ENCODE measurements around the gene CYFIP2. TPM values are rescaled to one million over a fixed set of nuclear protein-coding genes. Genes with fewer than 3 reads are reported as not detected.
A peak's percentile ranks its signal among the peaks of the same experiment; 100 is the strongest.

The CYFIP2 gene
- total and polyA plus RNA-seq, 2 of the 13 experiments (the other 11 are each of a cell fraction or from before 2014, with no cell fraction given): 22.6 to 30.3 TPM

DNA sequence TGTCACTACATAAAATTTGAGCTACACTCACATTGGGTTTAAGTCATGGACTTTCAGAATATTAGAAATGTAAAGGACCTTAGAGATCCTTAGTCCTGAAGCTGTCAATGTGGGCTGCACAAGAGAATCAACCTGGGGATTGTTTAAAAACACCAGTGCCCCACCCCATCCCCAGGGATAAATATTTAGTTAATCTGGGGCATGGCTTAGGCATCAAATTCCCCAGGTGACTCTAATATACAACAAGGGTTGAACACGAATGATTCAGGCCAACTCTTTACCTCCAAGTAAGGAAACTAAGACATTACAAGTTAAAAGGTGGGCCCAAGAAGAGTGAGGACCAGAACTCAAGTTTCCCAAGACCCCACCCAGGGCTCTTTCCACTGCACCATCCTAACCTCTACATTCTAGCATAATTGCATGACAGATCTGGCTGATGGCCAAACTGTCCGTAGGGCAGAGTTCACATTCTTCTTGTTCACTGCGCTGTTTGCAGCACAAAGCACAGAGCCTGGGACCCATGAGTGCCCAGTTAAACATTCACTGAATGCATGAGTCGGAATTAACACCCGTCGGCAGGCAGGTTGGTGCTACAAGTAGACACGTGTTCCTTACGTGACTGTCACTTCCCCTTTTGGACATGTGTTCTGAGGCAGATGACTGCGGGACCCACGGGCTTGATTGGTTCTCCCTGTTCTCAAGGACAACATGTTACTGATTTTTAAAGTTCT, 25.2 kb downstream of the CYFIP2 start (continued):
- peak; percentile 60; the same call in 1 of the 2 replicates for TF ChIP-seq ZNF784 (CRISPR knock-in tag; IDR thresholded peaks at IDR 0.05; ENCODE audit: borderline replicate concordance)
- TF ChIP-seq ZNF761 (CRISPR knock-in tag; conservative IDR thresholded peaks at IDR 0.05): peak; percentile 76; the same call in 1 of the 2 replicates
- no peak for TF ChIP-seq ZNF83 (CRISPR knock-in tag; IDR thresholded peaks at IDR 0.05; ENCODE audit: borderline replicate concordance)
- peak; percentile 85; the same call in 1 of the 2 replicates for TF ChIP-seq ZFP37 (CRISPR knock-in tag; IDR thresholded peaks at IDR 0.05; ENCODE audit: borderline replicate concordance)
- no peak for TF ChIP-seq ZNF468 (CRISPR knock-in tag; IDR thresholded peaks at IDR 0.05)
- no peak; the same call in 1 of the 2 replicates for TF ChIP-seq ELF4 (CRISPR knock-in tag; IDR thresholded peaks at IDR 0.05; ENCODE audit: borderline replicate concordance)
- TF ChIP-seq ASH2L (IDR thresholded peaks at IDR 0.05; ENCODE audit: insufficient read length, low read depth, low read length): no peak
- TF ChIP-seq, protein P1, sequence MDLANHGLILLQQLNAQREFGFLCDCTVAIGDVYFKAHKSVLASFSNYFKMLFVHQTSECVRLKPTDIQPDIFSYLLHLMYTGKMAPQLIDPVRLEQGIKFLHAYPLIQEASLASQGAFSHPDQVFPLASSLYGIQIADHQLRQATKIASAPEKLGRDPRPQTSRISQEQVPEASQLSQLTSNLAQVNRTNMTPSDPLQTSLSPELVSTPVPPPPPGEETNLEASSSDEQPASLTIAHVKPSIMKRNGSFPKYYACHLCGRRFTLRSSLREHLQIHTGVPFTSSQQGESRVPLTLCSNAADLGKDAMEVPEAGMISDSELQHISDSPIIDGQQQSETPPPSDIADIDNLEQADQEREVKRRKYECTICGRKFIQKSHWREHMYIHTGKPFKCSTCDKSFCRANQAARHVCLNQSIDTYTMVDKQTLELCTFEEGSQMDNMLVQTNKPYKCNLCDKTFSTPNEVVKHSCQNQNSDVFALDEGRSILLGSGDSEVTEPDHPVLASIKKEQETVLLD (CRISPR knock-in tag; IDR thresholded peaks at IDR 0.05; ENCODE audit: low read depth): peak; percentile 60
- TF ChIP-seq ZBTB4 (CRISPR knock-in tag; IDR thresholded peaks at IDR 0.05; ENCODE audit: borderline replicate concordance): peak; percentile 51; the same call in 1 of the 2 replicates
- TF ChIP-seq ZNF264 (CRISPR knock-in tag; IDR thresholded peaks at IDR 0.05): peak; percentile 90; the same call in 1 of the 2 replicates
- TF ChIP-seq FOXC1 (CRISPR knock-in tag; IDR thresholded peaks at IDR 0.05; ENCODE audit: borderline replicate concordance): peak; percentile 67; the same call in 1 of the 2 replicates
- TF ChIP-seq ZNF550 (CRISPR knock-in tag; IDR thresholded peaks at IDR 0.05; ENCODE audit: borderline replicate concordance): no peak
- TF ChIP-seq NAIF1 (CRISPR knock-in tag; IDR thresholded peaks at IDR 0.05; ENCODE audit: borderline replicate concordance): peak; percentile 76; the same call in 1 of the 2 replicates
- TF ChIP-seq, protein P2, sequence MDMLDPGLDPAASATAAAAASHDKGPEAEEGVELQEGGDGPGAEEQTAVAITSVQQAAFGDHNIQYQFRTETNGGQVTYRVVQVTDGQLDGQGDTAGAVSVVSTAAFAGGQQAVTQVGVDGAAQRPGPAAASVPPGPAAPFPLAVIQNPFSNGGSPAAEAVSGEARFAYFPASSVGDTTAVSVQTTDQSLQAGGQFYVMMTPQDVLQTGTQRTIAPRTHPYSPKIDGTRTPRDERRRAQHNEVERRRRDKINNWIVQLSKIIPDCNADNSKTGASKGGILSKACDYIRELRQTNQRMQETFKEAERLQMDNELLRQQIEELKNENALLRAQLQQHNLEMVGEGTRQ (IDR thresholded peaks at IDR 0.05; ENCODE audit: low read depth, low read length): peak; percentile 84
- TF ChIP-seq, protein P2 (CRISPR knock-in tag; IDR thresholded peaks at IDR 0.05; ENCODE audit: borderline replicate concordance): peak; percentile 83
- TF ChIP-seq TARDBP (CRISPR knock-in tag; IDR thresholded peaks at IDR 0.05): peak; percentile 99
- TF ChIP-seq ZNF891 (CRISPR knock-in tag; IDR thresholded peaks at IDR 0.05): no peak
- TF ChIP-seq LCORL (IDR thresholded peaks at IDR 0.05): peak; percentile 72; the same call in 1 of the 2 replicates
- peak; percentile 89 for TF ChIP-seq LCORL (CRISPR knock-in tag; IDR thresholded peaks at IDR 0.05)
- no peak for TF ChIP-seq NFRKB (IDR thresholded peaks at IDR 0.05)
- TF ChIP-seq XRCC5 (optimal IDR thresholded peaks at IDR 0.05; ENCODE audit: low read length): peak; percentile 72
- peak; percentile 94 for TF ChIP-seq ZBTB3 (CRISPR knock-in tag; IDR thresholded peaks at IDR 0.05; ENCODE audit: borderline replicate concordance, low read depth)
